ENCODE data around the gene PTPRD.

Gene PTPRD

GRCh38 chr9:8430945-8431344, 2181.9 kb downstream of the PTPRD start:
- no peak for DNase-seq (ENCODE audit: low spot score)

- DNase-seq (ENCODE audit: low spot score): no peak
Measured at GRCh38 chr9:8429768-8430167, 2183.0 kb downstream of the PTPRD start.

- DNase-seq (ENCODE audit: low spot score): no peak
Measured at GRCh38 chr9:8429157-8429556, 2183.6 kb downstream of the PTPRD start.

- no peak for DNase-seq (ENCODE audit: low spot score)
Measured at GRCh38 chr9:8428389-8428788, 2184.4 kb downstream of the PTPRD start.

GRCh38 chr9:8424786-8425410, 2187.9 kb downstream of the PTPRD start:
- no peak for DNase-seq (ENCODE audit: low spot score)

- no peak for DNase-seq (ENCODE audit: low spot score)
Measured at GRCh38 chr9:8420416-8420815, 2192.4 kb downstream of the PTPRD start.

- no peak for DNase-seq (ENCODE audit: low spot score)
Measured at GRCh38 chr9:8419596-8420275, 2193.1 kb downstream of the PTPRD start.

- no peak for DNase-seq (ENCODE audit: low spot score)
Measured at GRCh38 chr9:8417341-8417740, 2195.5 kb downstream of the PTPRD start.

GRCh38 chr9:8412327-8412726, 2200.5 kb downstream of the PTPRD start:
- DNase-seq (ENCODE audit: low spot score): no peak

GRCh38 chr9:8408575-8409190, 2204.1 kb downstream of the PTPRD start:
- no peak for DNase-seq (ENCODE audit: low spot score)

GRCh38 chr9:8401961-8402705, 2210.7 kb downstream of the PTPRD start:
- DNase-seq (ENCODE audit: low spot score): no peak

- DNase-seq (ENCODE audit: low spot score): no peak
Measured at GRCh38 chr9:8400378-8400777, 2212.4 kb downstream of the PTPRD start.

GRCh38 chr9:8395022-8395421, 2217.8 kb downstream of the PTPRD start:
- DNase-seq (ENCODE audit: low spot score): no peak

- DNase-seq (ENCODE audit: low spot score): no peak
Measured at GRCh38 chr9:8394341-8394740, 2218.5 kb downstream of the PTPRD start.

- DNase-seq (ENCODE audit: low spot score): no peak
Measured at GRCh38 chr9:8392866-8393265, 2219.9 kb downstream of the PTPRD start.

- no peak for DNase-seq (ENCODE audit: low spot score)
Measured at GRCh38 chr9:8391566-8391965, 2221.2 kb downstream of the PTPRD start.

GRCh38 chr9:8391132-8391531, 2221.7 kb downstream of the PTPRD start:
- no peak for DNase-seq (ENCODE audit: low spot score)

- no peak for DNase-seq (ENCODE audit: low spot score)
Measured at GRCh38 chr9:8390571-8390970, 2222.2 kb downstream of the PTPRD start.

GRCh38 chr9:8389531-8389930, 2223.3 kb downstream of the PTPRD start:
- no peak for DNase-seq (ENCODE audit: low spot score)

GRCh38 chr9:8388132-8388531, 2224.7 kb downstream of the PTPRD start:
- DNase-seq (ENCODE audit: low spot score): no peak

- DNase-seq (ENCODE audit: low spot score): no peak
Measured at GRCh38 chr9:8384091-8384490, 2228.7 kb downstream of the PTPRD start.

- DNase-seq (ENCODE audit: low spot score): no peak
Measured at GRCh38 chr9:8382777-8383527, 2229.8 kb downstream of the PTPRD start.
